SK-N-SH (cell line): ENCODE measurements around the gene ADK. TPM values are rescaled to one million over a fixed set of nuclear protein-coding genes. Genes with fewer than 3 reads are reported as not detected.

Experiments used
- CTCF ChIA-PET: fragments of 300-600, 350-600 bp; formaldehyde crosslinking; extraction: SDS; loops from one replicate; lab custom pipeline; 2021; lab: Yijun Ruan, JAX
- POLR2A ChIA-PET: fragments of 350-600 bp; sonication (Branson Sonifier 250); formaldehyde crosslinking; extraction: SDS; loops from one replicate; lab custom pipeline; 2020; ENCODE audit warnings: antibody characterized with exemption, inconsistent platforms; lab: Yijun Ruan, JAX
- DNase-seq: peaks from one replicate; pipeline ENCODE4 v3.0.0; 2012
- H2AFZ ChIP-seq: fragments of 200-600 bp; sonication (generic); 2 replicates; pipeline ENCODE4 v1.8.1; 2016; ENCODE audit warnings: antibody characterized with exemption, mild to moderate bottlenecking, low read depth
- H3F3A ChIP-seq: fragments of 200-600 bp; sonication (generic); replicated peaks from 2 replicates; pipeline ENCODE3; 2016; ENCODE audit warnings: antibody characterized with exemption, mild to moderate bottlenecking; ENCODE audit not compliant: insufficient read depth
- H3K27ac ChIP-seq, 2 experiments: fragments of 200-500 bp in 1 of 2; fragments of 200-600 bp in 1 of 2; sonication (Bioruptor generic) in 1 of 2; sonication (generic), shearing (Covaris generic) in 1 of 2; 2 replicates each; pipeline versions ENCODE4 v1.5.1 to v1.6.1; 2014 to 2016; ENCODE audit warnings: low read depth in 2 of 2, inconsistent platforms in 1 of 2, low read length in 1 of 2, mild to moderate bottlenecking in 1 of 2, mixed read lengths in 1 of 2
- H3K27me3 ChIP-seq: fragments of 200-600 bp; sonication (generic), shearing (Covaris generic); 2 replicates; pipeline ENCODE4 v1.6.1; 2016; ENCODE audit warnings: mixed run types; ENCODE audit not compliant: insufficient read depth
- H3K36me3 ChIP-seq, 2 experiments: fragments of 200-500 bp in 1 of 2; fragments of 200-600 bp in 1 of 2; sonication (Bioruptor generic) in 1 of 2; sonication (generic) in 1 of 2; replicated peaks in 1 of 2; 2 replicates each; pipeline versions ENCODE3 to v1.5.1; 2014 to 2016; ENCODE audit warnings: low read length in 1 of 2, mild to moderate bottlenecking in 1 of 2; ENCODE audit not compliant: insufficient read depth in 2 of 2, control insufficient read depth in 1 of 2
- H3K4me1 ChIP-seq, 2 experiments: fragments of 200-500 bp in 1 of 2; fragments of 200-600 bp in 1 of 2; sonication (Bioruptor generic) in 1 of 2; sonication (generic), shearing (Covaris generic) in 1 of 2; 2 replicates each; pipeline versions ENCODE4 v1.5.1 to v1.6.1; 2014 to 2016; ENCODE audit warnings: low read depth in 1 of 2, low read length in 1 of 2, mixed run types in 1 of 2; ENCODE audit not compliant: insufficient read depth in 2 of 2, control insufficient read depth in 1 of 2
- H3K4me2 ChIP-seq: fragments of 200-600 bp; sonication (generic), shearing (Covaris generic); 2 replicates; pipeline ENCODE4 v1.6.1; 2017; ENCODE audit warnings: mixed run types
- H3K4me3 ChIP-seq, 2 experiments: fragments of 200-500 bp in 1 of 2; fragments of 200-600 bp in 1 of 2; sonication (Bioruptor generic) in 1 of 2; sonication (generic), shearing (Covaris generic) in 1 of 2; 2 replicates each; pipeline versions ENCODE4 v1.5.1 to v1.8.1; 2014 to 2016; ENCODE audit warnings: low read depth in 2 of 2, inconsistent platforms in 1 of 2, low read length in 1 of 2, mild to moderate bottlenecking in 1 of 2, mixed read lengths in 1 of 2, moderate library complexity in 1 of 2
- H3K79me2 ChIP-seq: fragments of 200-600 bp; sonication (generic); 2 replicates; pipeline ENCODE4 v1.8.1; 2017; ENCODE audit warnings: mild to moderate bottlenecking; ENCODE audit not compliant: insufficient read depth
- H3K9ac ChIP-seq: fragments of 200-600 bp; sonication (generic); 2 replicates; pipeline ENCODE4 v1.6.1; 2017; ENCODE audit warnings: mixed run types
- H3K9me2 ChIP-seq: fragments of 200-600 bp; sonication (generic); 2 replicates; pipeline ENCODE4 v1.6.1; 2017; ENCODE audit warnings: mixed run types
- H3K9me3 ChIP-seq: fragments of 200-600 bp; sonication (generic); 2 replicates; pipeline ENCODE4 v1.6.1; 2017; ENCODE audit warnings: mixed run types, mild to moderate bottlenecking, moderate library complexity
- H4K20me1 ChIP-seq: fragments of 200-600 bp; sonication (generic); 2 replicates; pipeline ENCODE4 v1.6.1; 2017; ENCODE audit warnings: mild to moderate bottlenecking, mixed run types; ENCODE audit not compliant: insufficient read depth
- CHD2 ChIP-seq: fragments of 150-350 bp; IDR thresholded peaks from 2 replicates; pipeline ENCODE4 v1.6.1; 2018; ENCODE audit warnings: low read length; ENCODE audit not compliant: partially characterized antibody
- ELF1 ChIP-seq: IDR thresholded peaks from 2 replicates; pipeline ENCODE4 v1.4.0; 2012
- EZH2phosphoT487 ChIP-seq: fragments of 200-600 bp; sonication (generic); IDR thresholded peaks from 2 replicates; pipeline ENCODE4 v1.6.1; 2017; ENCODE audit warnings: low read depth, mixed run types, mild to moderate bottlenecking, antibody characterized with exemption, moderate library complexity, borderline replicate concordance
- FOSL2 ChIP-seq: IDR thresholded peaks from 2 replicates; pipeline ENCODE4 v1.4.0; 2012; ENCODE audit warnings: low read depth, mild to moderate bottlenecking, moderate library complexity, borderline replicate concordance
- FOXJ3 ChIP-seq: sonication (generic); formaldehyde crosslinking; IDR thresholded peaks from 2 replicates; pipeline ENCODE4 v1.5.1; 2020; ENCODE audit warnings: mild to moderate bottlenecking, missing genetic modification reagents
- FOXM1 ChIP-seq: IDR thresholded peaks from 2 replicates; pipeline ENCODE4 v1.4.0; 2012; ENCODE audit warnings: low read depth, mild to moderate bottlenecking
- GABPA ChIP-seq: IDR thresholded peaks from 2 replicates; pipeline ENCODE4 v1.4.0; 2012; ENCODE audit warnings: low read depth, mild to moderate bottlenecking
- IRF3 ChIP-seq: fragments of 150-350 bp; IDR thresholded peaks from 2 replicates; pipeline ENCODE4 v1.6.1; 2016; ENCODE audit warnings: mild to moderate bottlenecking, low read depth, low read length
- MEF2A ChIP-seq: IDR thresholded peaks from 2 replicates; pipeline ENCODE4 v1.4.0; 2012; ENCODE audit warnings: low read depth, borderline replicate concordance
- NFIC ChIP-seq: IDR thresholded peaks from 2 replicates; pipeline ENCODE4 v1.4.0; 2012; ENCODE audit warnings: borderline replicate concordance
- NRF1 ChIP-seq: IDR thresholded peaks from 2 replicates; pipeline ENCODE4 v1.6.1; 2012; ENCODE audit warnings: low read depth, mild to moderate bottlenecking, low read length
- POLR2AphosphoS5 ChIP-seq: IDR thresholded peaks from 2 replicates; pipeline ENCODE4 v1.6.1; 2012; ENCODE audit warnings: low read depth, low read length
- RAD21 ChIP-seq: IDR thresholded peaks from 2 replicates; pipeline ENCODE4 v1.6.1; 2012; ENCODE audit warnings: mild to moderate bottlenecking, low read length
- RXRA ChIP-seq: IDR thresholded peaks from 2 replicates; pipeline ENCODE4 v1.4.0; 2012; ENCODE audit warnings: low read depth, mild to moderate bottlenecking, borderline replicate concordance
- SIN3A ChIP-seq: IDR thresholded peaks from 2 replicates; pipeline ENCODE4 v1.6.1; 2012; ENCODE audit warnings: low read depth, mild to moderate bottlenecking, low read length, moderate library complexity, borderline replicate concordance
- SMC3 ChIP-seq: IDR thresholded peaks from 2 replicates; pipeline ENCODE4 v1.6.1; 2012; ENCODE audit warnings: low read depth, low read length, improper control_type of control experiment
- USF1 ChIP-seq: IDR thresholded peaks from 2 replicates; pipeline ENCODE4 v1.4.0; 2012; ENCODE audit warnings: low read depth, borderline replicate concordance
- YY1 ChIP-seq: IDR thresholded peaks from 2 replicates; pipeline ENCODE4 v1.4.0; 2012; ENCODE audit warnings: low read depth, mild to moderate bottlenecking
- whole genome bisulfite sequencing: methylation state at CpG from one replicate; pipeline ENCODE4 v1.1.6; 2017; ENCODE audit warnings: low lambda C conversion rate; 5-methylcytosine and 5-hydroxymethylcytosine counted together
- polyA plus RNA-seq, 3 experiments: library from polyadenylated mRNA; depleted of rRNA; stranded (reverse); fragments of >200 nt; gene quantifications; 2 replicates each; pipeline ENCODE4 v1.2.3, GENCODE V29; 2012
- TF ChIP-seq, protein P1 (sequence below): IDR thresholded peaks from 2 replicates; pipeline ENCODE4 v1.4.0; 2012; ENCODE audit warnings: low read depth, borderline replicate concordance
- TF ChIP-seq, protein P2 (sequence below): fragments of 200-600 bp; sonication (generic); IDR thresholded peaks from 2 replicates; pipeline ENCODE4 v1.6.1; 2017; ENCODE audit warnings: antibody characterized with exemption, mild to moderate bottlenecking, moderate library complexity
- TF ChIP-seq, protein P3 (sequence below): IDR thresholded peaks from 2 replicates; pipeline ENCODE4; 2012
- TF ChIP-seq, protein P4 (sequence below): fragments of 150-350 bp; IDR thresholded peaks from 2 replicates; pipeline ENCODE4 v1.6.1; 2017; ENCODE audit warnings: antibody characterized with exemption, low read length, low read depth, borderline replicate concordance

ADK gene
- polyA plus RNA-seq, 1 of the 3 experiments (the other 2 are of a cell fraction): 25.1 TPM

DNA sequence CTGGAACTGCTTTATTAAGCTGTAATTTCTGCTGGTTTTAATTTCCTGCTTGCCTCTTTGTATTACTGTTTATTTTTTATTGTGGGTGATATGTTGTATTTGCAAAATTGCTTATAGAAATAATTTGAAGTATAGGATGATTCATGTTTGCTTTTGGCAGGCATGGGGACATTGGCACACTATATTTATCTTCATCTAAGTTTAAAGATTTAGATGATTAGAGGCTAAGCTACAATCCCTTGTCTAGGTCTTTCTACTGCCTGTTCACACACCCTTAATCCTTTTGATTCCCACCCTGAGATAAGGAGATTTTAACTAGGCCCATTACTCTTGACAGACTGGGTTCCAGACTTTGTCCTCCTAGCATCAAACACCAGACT, 492.6 kb downstream of the ADK start:
- no peak overlapping the region for H3K4me3 ChIP-seq
- ChIA-PET POLR2A (interaction anchor here (0.6 kb wide), 1 partner anchor 196 kb away, joined by 4 read pairs; no protein-coding TSS in a partner anchor), CTCF (interaction anchor here (0.9 to 1.2 kb wide), 2 partner anchors 178 to 223 kb away, joined by 3 to 4 read pairs; no protein-coding TSS in a partner anchor)
- no peak overlapping the region for H3K9ac ChIP-seq
- H3K9me2 ChIP-seq: no peaks in the 10 kb centered on the region
- no peak for DNase-seq
- no peak overlapping the region for H3K4me2 ChIP-seq
- H3K27ac ChIP-seq: peak overlapping the region in 1 of 2 experiments; percentile 5; a peak in 2 of 4 replicates
- H3K36me3 ChIP-seq: peaks cover 0 to 8% of the 10 kb centered on the region in 2 experiments
- no peaks in the 10 kb centered on the region for H3K79me2 ChIP-seq
- no peaks in the 10 kb centered on the region for H4K20me1 ChIP-seq
- H3K4me1 ChIP-seq: peaks cover 0 to 3% of the 10 kb centered on the region in 2 experiments; a peak in 1 of 4 replicates
- peaks cover 4% of the 10 kb centered on the region; the same call in 1 of the 2 replicates for H3K9me3 ChIP-seq
- H3F3A ChIP-seq: no peaks in the 10 kb centered on the region
- no peak overlapping the region for H2AFZ ChIP-seq
- H3K27me3 ChIP-seq: no peaks in the 10 kb centered on the region
- TF ChIP-seq ELF1: no peak
- no peak for TF ChIP-seq RXRA
- no peak for TF ChIP-seq SIN3A
- no peak for TF ChIP-seq IRF3
- no peak for TF ChIP-seq MEF2A
- TF ChIP-seq EZH2phosphoT487: no peak
- TF ChIP-seq, protein P1, sequence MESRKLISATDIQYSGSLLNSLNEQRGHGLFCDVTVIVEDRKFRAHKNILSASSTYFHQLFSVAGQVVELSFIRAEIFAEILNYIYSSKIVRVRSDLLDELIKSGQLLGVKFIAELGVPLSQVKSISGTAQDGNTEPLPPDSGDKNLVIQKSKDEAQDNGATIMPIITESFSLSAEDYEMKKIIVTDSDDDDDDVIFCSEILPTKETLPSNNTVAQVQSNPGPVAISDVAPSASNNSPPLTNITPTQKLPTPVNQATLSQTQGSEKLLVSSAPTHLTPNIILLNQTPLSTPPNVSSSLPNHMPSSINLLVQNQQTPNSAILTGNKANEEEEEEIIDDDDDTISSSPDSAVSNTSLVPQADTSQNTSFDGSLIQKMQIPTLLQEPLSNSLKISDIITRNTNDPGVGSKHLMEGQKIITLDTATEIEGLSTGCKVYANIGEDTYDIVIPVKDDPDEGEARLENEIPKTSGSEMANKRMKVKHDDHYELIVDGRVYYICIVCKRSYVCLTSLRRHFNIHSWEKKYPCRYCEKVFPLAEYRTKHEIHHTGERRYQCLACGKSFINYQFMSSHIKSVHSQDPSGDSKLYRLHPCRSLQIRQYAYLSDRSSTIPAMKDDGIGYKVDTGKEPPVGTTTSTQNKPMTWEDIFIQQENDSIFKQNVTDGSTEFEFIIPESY: no peak
- no peak for TF ChIP-seq YY1
- no peak for TF ChIP-seq POLR2AphosphoS5
- TF ChIP-seq GABPA: no peak
- TF ChIP-seq NFIC: no peak
- no peak for TF ChIP-seq FOXJ3
- no peak for TF ChIP-seq FOSL2
- TF ChIP-seq CHD2: no peak

DNA sequence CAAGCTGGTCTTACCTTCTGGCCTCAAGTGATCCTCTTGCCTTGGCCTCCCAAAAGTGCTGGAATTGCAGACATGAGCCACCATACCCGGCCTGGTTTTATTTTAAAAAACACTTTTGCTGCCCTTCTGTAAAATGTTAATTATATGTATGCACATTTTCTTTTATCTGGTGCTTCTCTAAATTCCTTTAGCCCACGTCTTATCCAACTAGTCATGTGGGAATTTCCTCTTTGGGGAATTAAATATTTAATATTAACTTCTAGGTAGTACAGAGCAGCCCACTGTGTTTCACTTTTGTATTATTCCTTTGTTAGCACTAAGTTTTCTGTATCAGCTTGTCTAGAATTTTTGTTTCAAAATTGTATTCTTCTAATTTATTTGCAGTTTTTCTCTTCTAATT, 493.7 kb downstream of the ADK start:
- H3K36me3 ChIP-seq: peaks cover 0 to 7% of the 10 kb centered on the region in 2 experiments
- no peak overlapping the region for H3K4me3 ChIP-seq
- ChIA-PET POLR2A (no interaction called here), CTCF (no interaction called here)
- no peak overlapping the region for H2AFZ ChIP-seq
- H3K9me3 ChIP-seq: peaks cover 4% of the 10 kb centered on the region; the same call in 1 of the 2 replicates
- H3K27ac ChIP-seq: no peak overlapping the region
- no peaks in the 10 kb centered on the region for H3K27me3 ChIP-seq
- no peak overlapping the region for H3K9ac ChIP-seq
- H3K9me2 ChIP-seq: no peaks in the 10 kb centered on the region
- peaks cover 0 to 3% of the 10 kb centered on the region in 2 experiments; a peak in 1 of 4 replicates for H3K4me1 ChIP-seq
- H3F3A ChIP-seq: peaks cover 3% of the 10 kb centered on the region
- no peaks in the 10 kb centered on the region for H4K20me1 ChIP-seq
- no peaks in the 10 kb centered on the region for H3K79me2 ChIP-seq
- WGBS: 91% methylated on average over 2 of the region's 2 CpGs
- no peak for DNase-seq
- no peak overlapping the region for H3K4me2 ChIP-seq
- TF ChIP-seq USF1 (no peak), ELF1 (no peak), SIN3A (no peak), EZH2phosphoT487 (no peak), SMC3 (no peak), NRF1 (no peak), POLR2AphosphoS5 (no peak), FOXM1 (no peak), RAD21 (no peak)
- TF ChIP-seq, protein P2, sequence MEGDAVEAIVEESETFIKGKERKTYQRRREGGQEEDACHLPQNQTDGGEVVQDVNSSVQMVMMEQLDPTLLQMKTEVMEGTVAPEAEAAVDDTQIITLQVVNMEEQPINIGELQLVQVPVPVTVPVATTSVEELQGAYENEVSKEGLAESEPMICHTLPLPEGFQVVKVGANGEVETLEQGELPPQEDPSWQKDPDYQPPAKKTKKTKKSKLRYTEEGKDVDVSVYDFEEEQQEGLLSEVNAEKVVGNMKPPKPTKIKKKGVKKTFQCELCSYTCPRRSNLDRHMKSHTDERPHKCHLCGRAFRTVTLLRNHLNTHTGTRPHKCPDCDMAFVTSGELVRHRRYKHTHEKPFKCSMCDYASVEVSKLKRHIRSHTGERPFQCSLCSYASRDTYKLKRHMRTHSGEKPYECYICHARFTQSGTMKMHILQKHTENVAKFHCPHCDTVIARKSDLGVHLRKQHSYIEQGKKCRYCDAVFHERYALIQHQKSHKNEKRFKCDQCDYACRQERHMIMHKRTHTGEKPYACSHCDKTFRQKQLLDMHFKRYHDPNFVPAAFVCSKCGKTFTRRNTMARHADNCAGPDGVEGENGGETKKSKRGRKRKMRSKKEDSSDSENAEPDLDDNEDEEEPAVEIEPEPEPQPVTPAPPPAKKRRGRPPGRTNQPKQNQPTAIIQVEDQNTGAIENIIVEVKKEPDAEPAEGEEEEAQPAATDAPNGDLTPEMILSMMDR: no peak
- TF ChIP-seq, protein P3, sequence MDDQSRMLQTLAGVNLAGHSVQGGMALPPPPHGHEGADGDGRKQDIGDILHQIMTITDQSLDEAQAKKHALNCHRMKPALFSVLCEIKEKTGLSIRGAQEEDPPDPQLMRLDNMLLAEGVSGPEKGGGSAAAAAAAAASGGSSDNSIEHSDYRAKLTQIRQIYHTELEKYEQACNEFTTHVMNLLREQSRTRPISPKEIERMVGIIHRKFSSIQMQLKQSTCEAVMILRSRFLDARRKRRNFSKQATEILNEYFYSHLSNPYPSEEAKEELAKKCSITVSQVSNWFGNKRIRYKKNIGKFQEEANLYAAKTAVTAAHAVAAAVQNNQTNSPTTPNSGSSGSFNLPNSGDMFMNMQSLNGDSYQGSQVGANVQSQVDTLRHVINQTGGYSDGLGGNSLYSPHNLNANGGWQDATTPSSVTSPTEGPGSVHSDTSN: no peak
- TF ChIP-seq, protein P4, sequence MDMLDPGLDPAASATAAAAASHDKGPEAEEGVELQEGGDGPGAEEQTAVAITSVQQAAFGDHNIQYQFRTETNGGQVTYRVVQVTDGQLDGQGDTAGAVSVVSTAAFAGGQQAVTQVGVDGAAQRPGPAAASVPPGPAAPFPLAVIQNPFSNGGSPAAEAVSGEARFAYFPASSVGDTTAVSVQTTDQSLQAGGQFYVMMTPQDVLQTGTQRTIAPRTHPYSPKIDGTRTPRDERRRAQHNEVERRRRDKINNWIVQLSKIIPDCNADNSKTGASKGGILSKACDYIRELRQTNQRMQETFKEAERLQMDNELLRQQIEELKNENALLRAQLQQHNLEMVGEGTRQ: no peak
